Pons (tissue), 1 donor: ENCODE measurements around the gene TNFAIP2.
"Not testable (repeated sequence)": the region's sequence is repeated elsewhere in the genome, so short reads cannot be mapped to it uniquely, and the experiment has no call there.

ENCODE experiments used
- DNase-seq: peaks from one replicate; pipeline ENCODE4 v3.0.0-alpha.2; 2016; ENCODE audit warnings: low spot score

The TNFAIP2 gene

GRCh38 chr14:103107455-103107854, 15.8 kb upstream of the TNFAIP2 start:
- no peak for DNase-seq

GRCh38 chr14:103107941-103108748, 15.1 kb upstream of the TNFAIP2 start:
- DNase-seq: no peak

- DNase-seq: no peak
Measured at GRCh38 chr14:103108749-103109207, 14.5 kb upstream of the TNFAIP2 start.

- no peak for DNase-seq
Measured at GRCh38 chr14:103109535-103110441, 13.5 kb upstream of the TNFAIP2 start.

GRCh38 chr14:103110681-103111231, 12.5 kb upstream of the TNFAIP2 start:
- DNase-seq: no peak

- DNase-seq: no peak
Measured at GRCh38 chr14:103111232-103111868, 11.9 kb upstream of the TNFAIP2 start.

GRCh38 chr14:103112400-103113243, 10.6 kb upstream of the TNFAIP2 start:
- DNase-seq: no peak

GRCh38 chr14:103113303-103113702, 10.0 kb upstream of the TNFAIP2 start:
- no peak for DNase-seq

- no peak for DNase-seq
Measured at GRCh38 chr14:103113774-103114173, 9.5 kb upstream of the TNFAIP2 start.

GRCh38 chr14:103115086-103115679, 8.1 kb upstream of the TNFAIP2 start:
- not testable (repeated sequence) for DNase-seq

GRCh38 chr14:103115845-103116572, 7.3 kb upstream of the TNFAIP2 start:
- DNase-seq: no peak

- DNase-seq: no peak
Measured at GRCh38 chr14:103116636-103117035, 6.6 kb upstream of the TNFAIP2 start.

GRCh38 chr14:103117499-103117898, 5.8 kb upstream of the TNFAIP2 start:
- DNase-seq: not testable (repeated sequence)

- DNase-seq: peak; percentile 62
Measured at GRCh38 chr14:103118018-103118662, 5.1 kb upstream of the TNFAIP2 start.

GRCh38 chr14:103118663-103119404, 4.4 kb upstream of the TNFAIP2 start:
- peak; percentile 55 for DNase-seq

- not testable (repeated sequence) for DNase-seq
Measured at GRCh38 chr14:103119527-103119926, 3.7 kb upstream of the TNFAIP2 start.

GRCh38 chr14:103121121-103121845, 2.0 kb upstream of the TNFAIP2 start:
- peak; percentile 38 for DNase-seq
